GM18909 (cell line): ENCODE data around the gene RNH1.

ENCODE experiments used
- ATAC-seq: cut with Tn5 transposase; IDR thresholded peaks from one replicate; pipeline ENCODE4 v1.9.1; 2021; ENCODE audit warnings: mild to moderate bottlenecking; ENCODE audit not compliant: unreplicated experiment, poor library complexity

The RNH1 gene

DNA sequence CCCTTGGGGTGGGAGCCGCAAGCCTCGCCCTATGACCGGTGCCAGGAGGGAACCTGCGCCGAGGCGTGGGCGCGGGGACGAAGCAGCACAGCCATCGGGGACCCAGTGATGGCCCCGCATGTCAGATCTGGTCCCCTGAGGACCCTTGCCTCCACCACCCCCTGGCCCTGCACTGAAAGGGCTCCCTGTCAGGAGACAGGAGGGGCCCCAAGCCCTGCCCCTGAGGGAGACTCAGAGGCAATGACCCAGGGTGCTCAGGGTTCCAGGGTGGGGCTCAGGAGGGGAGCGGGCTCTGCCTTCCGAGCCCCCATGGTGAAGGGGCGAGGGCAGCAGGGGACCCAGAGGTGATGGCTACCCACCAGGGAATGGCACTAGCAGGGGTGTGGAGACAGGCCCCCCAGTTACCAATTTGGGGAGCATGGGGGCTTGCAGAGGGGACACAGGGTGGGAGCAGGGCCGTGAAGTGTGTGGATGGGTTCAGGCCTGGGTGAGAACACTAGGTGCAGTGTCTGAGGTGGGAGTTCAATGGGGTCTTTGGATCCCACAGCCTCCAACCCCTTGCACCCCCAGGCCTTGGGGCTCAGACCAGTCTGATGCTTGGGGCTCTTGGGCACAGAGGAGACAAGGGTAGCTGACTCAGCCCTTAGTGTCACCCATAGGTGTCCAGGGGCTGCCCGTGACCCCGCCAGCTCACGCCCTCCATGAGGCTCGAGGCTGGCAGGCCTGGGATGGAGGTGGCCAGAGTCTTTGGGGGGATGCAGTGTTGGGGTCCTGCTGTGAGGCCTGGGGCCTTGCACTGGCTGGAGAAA lies 30.8 kb upstream of the RNH1 start:
- ATAC-seq = no peak

GRCh38 chr11:536841-537621 lies 30.0 kb upstream of the RNH1 start, which contains the start of gene LRRC56:
Gene LRRC56, plus strand, starts transcription at chr11:537527. Its CDS starts 3,158 bp downstream, at chr11:540685.
- peak; percentile 47 for ATAC-seq

DNA sequence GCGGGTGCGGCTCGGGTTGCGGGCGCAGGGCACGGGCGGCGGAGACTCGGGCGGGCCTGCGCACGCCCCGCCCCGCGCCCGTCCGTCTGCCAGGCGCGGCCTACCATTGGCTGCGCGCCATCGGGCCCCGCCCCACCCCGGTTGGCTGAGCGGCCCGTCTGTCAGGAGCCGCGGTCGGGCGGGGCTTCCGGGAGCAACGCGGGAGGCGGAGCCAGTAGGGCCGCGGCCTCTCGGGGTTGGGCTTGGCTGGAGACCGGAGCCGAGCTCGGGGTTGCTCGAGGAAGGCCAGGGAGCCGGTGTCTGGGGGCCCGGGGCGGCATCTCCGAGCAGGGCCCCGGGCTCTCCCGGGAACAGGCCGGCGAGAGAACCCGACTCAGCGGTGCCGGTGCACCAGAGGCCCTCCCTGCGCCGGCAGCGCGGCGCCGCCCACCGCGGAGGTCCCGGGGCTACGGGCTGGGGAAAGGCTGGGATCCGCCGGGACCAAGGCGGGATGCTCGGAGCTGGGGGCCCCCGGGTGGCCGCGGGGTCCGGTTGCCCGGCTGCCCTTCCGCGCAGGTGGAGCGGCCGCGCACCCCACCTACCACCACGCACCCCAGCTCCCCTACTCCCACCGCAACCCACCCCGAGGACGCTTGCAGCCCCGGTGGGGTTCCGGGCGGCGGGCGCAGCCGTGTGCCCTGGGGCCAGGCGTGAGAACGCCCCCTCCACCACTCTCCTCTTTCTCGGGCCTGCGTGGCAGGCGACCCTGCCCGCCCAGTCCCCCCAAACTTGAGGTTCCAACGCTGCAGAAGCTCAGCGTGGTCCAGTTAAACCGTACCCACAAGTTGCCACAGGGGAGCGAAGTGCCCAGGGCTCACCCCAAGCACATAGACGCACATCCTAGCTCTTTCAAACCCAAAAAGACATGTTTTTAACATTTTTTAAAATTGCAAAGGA lies 28.7 kb upstream of the RNH1 start, which contains the start of gene HRAS:
Gene HRAS, minus strand, starts transcription at position 58 of the 936 bp plus-strand sequence.
- peak; percentile 74 for ATAC-seq

DNA sequence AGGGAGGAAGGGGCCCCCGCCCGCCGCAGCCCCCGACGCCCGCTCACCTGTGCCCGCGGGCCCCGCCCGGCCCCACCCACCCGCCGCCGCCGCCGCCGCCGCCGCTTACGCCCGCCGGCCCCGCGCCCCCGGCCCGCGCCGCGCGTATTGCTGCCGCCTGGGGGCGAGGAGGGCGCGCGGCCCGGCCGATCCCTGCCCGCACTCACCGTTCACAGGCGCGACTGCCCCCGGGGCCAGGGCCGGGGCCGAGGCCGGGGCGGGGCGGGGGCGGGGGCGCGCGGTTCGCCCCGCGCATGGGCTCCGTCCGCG lies 28.1 kb upstream of the RNH1 start:
- ATAC-seq = peak; percentile 22

- ATAC-seq = peak; percentile 1
Measured at GRCh38 chr11:534396-535209, 27.6 kb upstream of the RNH1 start.

- ATAC-seq = no peak
Measured at GRCh38 chr11:533586-534395, 26.7 kb upstream of the RNH1 start.

GRCh38 chr11:532986-533585 lies 26.0 kb upstream of the RNH1 start:
- ATAC-seq = no peak

DNA sequence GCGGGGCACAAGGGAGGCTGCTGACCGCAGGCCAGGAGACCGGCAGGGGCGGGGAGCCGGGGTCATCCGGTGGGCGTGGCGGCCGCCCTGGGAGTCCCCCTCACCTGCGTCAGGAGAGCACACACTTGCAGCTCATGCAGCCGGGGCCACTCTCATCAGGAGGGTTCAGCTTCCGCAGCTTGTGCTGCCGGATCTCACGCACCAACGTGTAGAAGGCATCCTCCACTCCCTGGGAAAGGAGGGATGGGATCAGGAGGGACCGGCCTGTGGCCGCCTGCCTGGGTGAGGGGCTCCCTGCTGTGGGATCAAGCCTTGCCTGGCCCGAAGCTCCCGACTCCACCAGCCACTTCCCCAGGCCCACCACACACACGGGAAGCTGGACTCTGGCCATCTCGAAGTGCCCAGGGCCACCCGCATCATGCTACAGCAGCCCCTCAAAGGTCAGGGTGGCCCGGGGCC lies 25.5 kb upstream of the RNH1 start:
- no peak for ATAC-seq

DNA sequence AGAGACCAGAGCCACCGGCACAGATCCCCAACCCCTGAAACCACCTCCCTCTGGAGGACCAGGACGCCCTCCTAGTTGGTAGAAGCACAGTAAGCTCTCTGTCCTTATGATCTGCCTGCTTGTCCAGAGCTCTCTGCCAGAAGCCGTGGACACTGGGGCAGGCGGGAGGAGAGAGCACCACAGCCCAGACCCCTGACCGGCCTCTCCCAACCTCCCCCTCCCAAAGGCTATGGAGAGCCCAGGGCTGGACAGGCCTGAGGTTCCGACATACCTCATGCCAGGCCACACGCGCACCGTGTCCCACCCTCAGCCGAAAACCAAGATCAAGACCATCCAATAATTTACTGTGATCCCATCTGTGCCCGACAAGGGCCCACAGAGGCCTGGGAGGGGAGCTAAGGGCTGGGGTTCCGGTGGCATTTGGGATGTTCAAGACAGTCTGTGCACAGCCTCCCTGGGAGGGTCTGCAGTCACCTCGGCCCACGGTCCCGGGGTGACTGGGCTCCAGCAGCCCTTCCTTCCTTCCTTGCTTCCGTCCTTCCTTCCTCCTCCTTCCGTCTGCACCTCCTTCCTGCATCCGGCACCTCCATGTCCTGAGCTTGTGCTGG lies 25.0 kb upstream of the RNH1 start:
- no peak for ATAC-seq

DNA sequence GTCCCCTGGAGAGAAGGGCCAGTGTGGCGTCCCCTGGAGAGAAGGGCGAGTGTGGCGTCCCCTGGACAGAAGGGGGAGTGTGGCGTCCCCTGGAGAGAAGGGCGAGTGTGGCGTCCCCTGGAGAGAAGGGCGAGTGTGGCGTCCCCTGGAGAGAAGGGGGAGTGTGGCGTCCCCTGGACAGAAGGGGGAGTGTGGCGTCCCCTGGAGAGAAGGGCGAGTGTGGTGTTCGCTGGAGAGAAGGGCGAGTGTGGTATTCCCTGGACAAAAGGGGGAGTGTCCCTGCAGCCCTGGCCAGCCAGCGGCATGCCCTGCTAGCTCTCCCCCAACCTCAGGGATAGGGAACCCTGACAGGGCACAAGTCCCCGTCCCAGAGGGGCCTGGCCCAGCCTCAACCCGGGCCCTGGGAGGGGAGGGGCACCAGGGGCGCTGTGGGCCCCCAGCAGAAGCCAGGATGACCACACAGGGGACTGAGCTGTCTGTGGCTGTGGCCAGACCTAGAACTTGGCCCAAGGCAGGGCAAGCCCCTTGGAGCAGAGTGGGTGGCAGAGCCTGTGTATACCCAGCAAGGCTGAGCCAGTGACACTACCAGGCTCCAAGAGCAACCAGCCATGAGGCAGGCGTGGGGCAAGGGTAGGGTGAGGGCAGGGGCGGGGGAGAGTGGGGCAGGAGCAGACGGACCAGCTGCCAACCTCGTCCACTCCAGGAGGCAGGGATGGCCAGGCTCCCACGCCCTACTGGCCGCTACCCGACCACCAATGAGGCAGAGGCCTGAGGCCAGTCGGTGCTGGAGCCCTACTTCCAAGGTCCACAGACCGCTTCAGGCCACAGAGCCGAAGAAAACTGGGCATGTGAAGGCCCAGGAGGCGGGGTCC lies 24.2 kb upstream of the RNH1 start:
- no peak for ATAC-seq

DNA sequence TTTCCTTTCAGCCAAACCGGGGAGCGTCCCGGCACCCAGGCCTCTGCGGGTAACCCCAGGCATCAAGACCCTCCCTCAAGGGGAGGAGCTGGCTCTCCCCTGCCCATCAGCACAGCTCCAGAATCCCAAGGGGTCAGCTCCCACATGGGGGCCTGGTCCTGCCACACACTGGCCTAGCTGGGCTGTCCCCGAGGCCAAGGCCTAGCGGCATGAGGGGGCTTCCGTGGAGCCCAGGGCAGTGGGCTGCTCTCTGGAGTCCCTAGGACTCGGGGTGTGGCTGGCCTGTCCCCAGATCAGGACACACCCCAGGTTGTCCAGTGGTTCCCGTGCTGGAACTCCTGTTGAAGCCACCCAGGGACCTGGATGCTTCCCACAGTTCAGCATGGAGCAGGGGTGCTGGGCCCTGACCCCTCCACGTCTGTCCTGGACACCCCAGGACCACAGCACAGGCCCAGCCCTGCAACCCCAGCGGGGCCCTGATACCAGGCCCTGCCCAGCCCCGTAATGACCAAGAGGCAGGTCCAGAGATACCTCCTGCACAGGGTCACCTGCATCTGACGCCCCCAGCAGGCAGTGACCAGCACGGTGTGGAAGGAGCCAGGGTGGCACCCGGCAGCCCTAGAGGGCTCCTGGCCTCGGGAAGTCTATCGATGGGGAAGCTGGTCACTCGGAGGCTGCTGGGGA lies 22.8 kb upstream of the RNH1 start:
- ATAC-seq = no peak

GRCh38 chr11:528815-529727 lies 22.0 kb upstream of the RNH1 start:
- no peak for ATAC-seq

- no peak for ATAC-seq
Measured at GRCh38 chr11:528166-528814, 21.2 kb upstream of the RNH1 start.

GRCh38 chr11:526192-526591 lies 19.1 kb upstream of the RNH1 start:
- no peak for ATAC-seq

GRCh38 chr11:521177-521688 lies 14.2 kb upstream of the RNH1 start:
- no peak for ATAC-seq
